Activated CD8-positive, alpha-beta T cell treated with anti-CD3 and anti-CD28 coated beads for 36 hours (primary cell): ENCODE data around the gene BANP. TPM values are rescaled to one million over a fixed set of nuclear protein-coding genes. Genes with fewer than 3 reads are reported as not detected.

Source experiments
- ATAC-seq: fragments of 200-7000 bp; cut with Tn5 transposase; one replicate; pipeline ENCODE4 v1.10.0; 2021; ENCODE audit warnings: mild to moderate bottlenecking, moderate library complexity
- CTCF ChIA-PET: fragments of 350-600 bp; sonication (Branson Sonifier 250); formaldehyde crosslinking; loops from one replicate; lab custom pipeline; 2021; ENCODE audit warnings: antibody characterized with exemption; lab: Charles Lee
- POLR2A ChIA-PET: fragments of 350-600 bp; sonication (Branson Sonifier 250); formaldehyde crosslinking; loops from one replicate; lab custom pipeline; 2021; ENCODE audit warnings: antibody characterized with exemption; lab: Charles Lee
- DNase-seq: peaks from one replicate; pipeline ENCODE4 v3.0.0-alpha.2; 2020
- H3K27ac Mint-ChIP-seq: one replicate; pipeline ENCODE4 v1.8.0; 2021; ENCODE audit warnings: mild to moderate bottlenecking, mixed read lengths
- H3K27me3 Mint-ChIP-seq: one replicate; pipeline ENCODE4 v1.8.0; 2021; ENCODE audit warnings: mixed read lengths
- H3K36me3 Mint-ChIP-seq: one replicate; pipeline ENCODE4 v1.8.0; 2021; ENCODE audit warnings: low read depth, mixed read lengths
- H3K4me1 Mint-ChIP-seq: one replicate; pipeline ENCODE4 v1.8.0; 2021; ENCODE audit warnings: low read depth, mixed read lengths
- H3K4me3 Mint-ChIP-seq: one replicate; pipeline ENCODE4 v1.8.0; 2021; ENCODE audit warnings: mild to moderate bottlenecking, moderate library complexity, mixed read lengths
- H3K9me3 Mint-ChIP-seq: one replicate; pipeline ENCODE4 v1.8.0; 2021; ENCODE audit warnings: mixed read lengths
- CTCF ChIP-seq: fragments of 200-600 bp; IDR thresholded peaks from one replicate; pipeline ENCODE4 v1.8.0; 2022; ENCODE audit warnings: antibody characterized with exemption, mild to moderate bottlenecking
- intact Hi-C: fragments of 100-400 bp; cut with micrococcal nuclease; formaldehyde crosslinking; loops from one replicate; pipeline ENCODE4 v1.10.0; 2022
- total RNA-seq, 2 experiments: library from RNA; stranded (reverse); gene quantifications; one replicate each; pipeline ENCODE4 v1.2.3, GENCODE V29; 2021

BANP gene
- total RNA-seq, 2 experiments from 2014 or later: 32.1 to 36.1 TPM

GRCh38 chr16:87953308-87954215 lies 2.3 kb downstream of the BANP start:
- intact Hi-C loops: no loop called here
- DNase-seq (no peak), ATAC-seq (no peak)
- Mint-ChIP-seq H3K4me1 (peaks cover 60% of the 10 kb centered on the region), H3K27ac (peak overlapping the region; percentile 99), H3K4me3 (peak overlapping the region; percentile 88), H3K27me3 (no peaks in the 10 kb centered on the region), H3K36me3 (peaks cover 34% of the 10 kb centered on the region), H3K9me3 (no peaks in the 10 kb centered on the region)
- POLR2A ChIA-PET: interaction anchor here (0.8 to 1.9 kb wide), 5 partner anchors 10 to 79 kb away, joined by 3 to 10 read pairs (median 4); no protein-coding TSS in a partner anchor
- CTCF ChIA-PET: interaction anchor here (1.0 to 2.6 kb wide), 4 partner anchors 83 to 484 kb away, joined by 3 to 6 read pairs (median 4); no protein-coding TSS in a partner anchor
- TF ChIP-seq CTCF: no peak

GRCh38 chr16:87954361-87954760 lies 3.1 kb downstream of the BANP start:
- peaks cover 37% of the 10 kb centered on the region for H3K36me3 Mint-ChIP-seq
- DNase-seq: no peak
- CTCF ChIA-PET: interaction anchor here (1.1 to 2.6 kb wide), 3 partner anchors 83 to 483 kb away, joined by 3 to 6 read pairs (median 4); no protein-coding TSS in a partner anchor

GRCh38 chr16:87954826-87955225 lies 3.6 kb downstream of the BANP start:
- Mint-ChIP-seq H3K27ac (peak overlapping the region; percentile 99), H3K36me3 (peaks cover 40% of the 10 kb centered on the region), H3K4me1 (peaks cover 72% of the 10 kb centered on the region), H3K9me3 (no peaks in the 10 kb centered on the region), H3K27me3 (no peaks in the 10 kb centered on the region), H3K4me3 (no peak overlapping the region)
- TF ChIP-seq CTCF: no peak
- ATAC-seq (no peak), DNase-seq (no peak)
- ChIA-PET CTCF (interaction anchor here (1.1 to 2.6 kb wide), 2 partner anchors 84 to 176 kb away, joined by 3 to 6 read pairs; no protein-coding TSS in a partner anchor), POLR2A (interaction anchor here (0.8 to 1.6 kb wide), 3 partner anchors 9 to 59 kb away, joined by 3 to 6 read pairs (median 4); no protein-coding TSS in a partner anchor)
- intact Hi-C loops: no loop called here

More at GRCh38 chr16:87954361-87954760, 3.1 kb downstream of the BANP start:
- H3K9me3 Mint-ChIP-seq: no peaks in the 10 kb centered on the region
- ATAC-seq: no peak
- POLR2A ChIA-PET: interaction anchor here (0.8 to 1.6 kb wide), 3 partner anchors 9 to 58 kb away, joined by 3 to 6 read pairs (median 4); no protein-coding TSS in a partner anchor
- H3K27me3 Mint-ChIP-seq: no peaks in the 10 kb centered on the region
- H3K27ac Mint-ChIP-seq: peak overlapping the region; percentile 99
- peaks cover 67% of the 10 kb centered on the region for H3K4me1 Mint-ChIP-seq
- intact Hi-C loops: no loop called here
- no peak for TF ChIP-seq CTCF
- H3K4me3 Mint-ChIP-seq: no peak overlapping the region

GRCh38 chr16:87955302-87956097 lies 4.3 kb downstream of the BANP start:
- peaks cover 43% of the 10 kb centered on the region for H3K36me3 Mint-ChIP-seq
- peaks cover 79% of the 10 kb centered on the region for H3K4me1 Mint-ChIP-seq

More at GRCh38 chr16:87955302-87956097, 4.3 kb downstream of the BANP start:
- ChIA-PET POLR2A (interaction anchor here (1.6 to 2.1 kb wide), 2 partner anchors 8 to 176 kb away, joined by 6 read pairs; no protein-coding TSS in a partner anchor), CTCF (interaction anchor here (0.8 to 2.6 kb wide), 4 partner anchors 11 to 177 kb away, joined by 3 to 6 read pairs (median 4); no protein-coding TSS in a partner anchor)
- Mint-ChIP-seq H3K9me3 (no peaks in the 10 kb centered on the region), H3K27me3 (no peaks in the 10 kb centered on the region), H3K4me3 (peak overlapping the region; percentile 86), H3K27ac (peak overlapping the region; percentile 99)
- peak; percentile 35 for DNase-seq
- TF ChIP-seq CTCF: no peak
- intact Hi-C loops: no loop called here
- no peak for ATAC-seq
